Measurements from ENCODE around the gene CACNA1C.

The CACNA1C gene

GRCh38 chr12:2484141-2484776, 431.5 kb downstream of the CACNA1C start:
- Histone ChIP-seq H3K4me3 (ENCODE audit: low read depth, low read length) (no peak overlapping the region), H3K9me3 (no peaks in the 10 kb centered on the region), H3K36me3 (no peaks in the 10 kb centered on the region), H3K4me1 (no peaks in the 10 kb centered on the region), H3K27me3 (peaks cover 10% of the 10 kb centered on the region)
- TF ChIP-seq CTCF (IDR thresholded peaks at IDR 0.05; ENCODE audit: low read depth, low read length), result no peak
- DNase-seq, result no peak

GRCh38 chr12:2485681-2486080, 432.9 kb downstream of the CACNA1C start:
- no peak for TF ChIP-seq CTCF (IDR thresholded peaks at IDR 0.05; ENCODE audit: low read depth, low read length)
- no peak overlapping the region for H3K4me3 ChIP-seq (ENCODE audit: low read depth, low read length)

GRCh38 chr12:2486796-2487195, 434.0 kb downstream of the CACNA1C start:
- no peak for DNase-seq
- Histone ChIP-seq H3K4me1 (no peaks in the 10 kb centered on the region), H3K9me3 (no peaks in the 10 kb centered on the region), H3K4me3 (ENCODE audit: low read depth, low read length) (no peak overlapping the region), H3K36me3 (no peaks in the 10 kb centered on the region), H3K27me3 (peaks cover 19% of the 10 kb centered on the region)
- no peak for TF ChIP-seq CTCF (IDR thresholded peaks at IDR 0.05; ENCODE audit: low read depth, low read length)

More at GRCh38 chr12:2485681-2486080, 432.9 kb downstream of the CACNA1C start:
- H3K9me3 ChIP-seq, result no peaks in the 10 kb centered on the region
- no peak for DNase-seq
- H3K4me1 ChIP-seq, result no peaks in the 10 kb centered on the region
- H3K36me3 ChIP-seq, result no peaks in the 10 kb centered on the region
- peaks cover 16% of the 10 kb centered on the region for H3K27me3 ChIP-seq

GRCh38 chr12:2487278-2487677, 434.5 kb downstream of the CACNA1C start:
- Histone ChIP-seq H3K4me1 (no peaks in the 10 kb centered on the region), H3K27me3 (peaks cover 24% of the 10 kb centered on the region), H3K4me3 (ENCODE audit: low read depth, low read length) (no peak overlapping the region), H3K9me3 (no peaks in the 10 kb centered on the region), H3K36me3 (no peaks in the 10 kb centered on the region)
- no peak for TF ChIP-seq CTCF (IDR thresholded peaks at IDR 0.05; ENCODE audit: low read depth, low read length)
- no peak for DNase-seq

GRCh38 chr12:2488131-2488530, 435.3 kb downstream of the CACNA1C start:
- Histone ChIP-seq H3K27me3 (peaks cover 30% of the 10 kb centered on the region), H3K36me3 (no peaks in the 10 kb centered on the region), H3K9me3 (no peaks in the 10 kb centered on the region), H3K4me1 (no peaks in the 10 kb centered on the region), H3K4me3 (ENCODE audit: low read depth, low read length) (no peak overlapping the region)
- TF ChIP-seq CTCF (IDR thresholded peaks at IDR 0.05; ENCODE audit: low read depth, low read length), result no peak
- no peak for DNase-seq

GRCh38 chr12:2488596-2488995, 435.8 kb downstream of the CACNA1C start:
- peaks cover 34% of the 10 kb centered on the region for H3K27me3 ChIP-seq
- H3K9me3 ChIP-seq, result no peaks in the 10 kb centered on the region
- H3K4me1 ChIP-seq, result no peaks in the 10 kb centered on the region
- TF ChIP-seq CTCF (IDR thresholded peaks at IDR 0.05; ENCODE audit: low read depth, low read length), result no peak
- no peaks in the 10 kb centered on the region for H3K36me3 ChIP-seq
- DNase-seq, result no peak
- no peak overlapping the region for H3K4me3 ChIP-seq (ENCODE audit: low read depth, low read length)
